HG02798 (cell line): ENCODE measurements around the gene ACTR3.
"Not testable (repeated sequence)": the region's sequence is repeated elsewhere in the genome, so short reads cannot be mapped to it uniquely, and the experiment has no call there.

ENCODE experiments used
- ATAC-seq: cut with Tn5 transposase; IDR thresholded peaks from one replicate; pipeline ENCODE4 v1.9.1; 2021; ENCODE audit warnings: mild to moderate bottlenecking; ENCODE audit not compliant: unreplicated experiment, poor library complexity

Gene ACTR3

DNA sequence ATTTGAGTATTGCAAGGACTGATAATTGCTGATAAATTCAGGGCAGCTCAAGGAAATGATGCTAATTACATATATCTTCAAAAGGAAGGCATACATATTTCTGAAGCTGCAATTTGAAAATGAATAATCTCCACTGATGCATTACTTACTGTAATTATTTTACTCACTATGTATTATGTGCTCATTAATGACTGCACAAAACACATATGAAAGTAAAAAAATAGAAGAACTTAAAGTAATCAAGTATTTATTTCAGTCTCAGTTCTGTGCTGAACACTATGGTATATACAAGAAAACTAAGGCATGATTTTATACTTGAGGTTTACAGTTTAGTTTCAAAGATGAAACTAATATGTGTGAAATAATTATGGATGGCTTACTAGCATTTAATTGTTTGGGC lies 9.3 kb downstream of the ACTR3 start:
- no peak for ATAC-seq

DNA sequence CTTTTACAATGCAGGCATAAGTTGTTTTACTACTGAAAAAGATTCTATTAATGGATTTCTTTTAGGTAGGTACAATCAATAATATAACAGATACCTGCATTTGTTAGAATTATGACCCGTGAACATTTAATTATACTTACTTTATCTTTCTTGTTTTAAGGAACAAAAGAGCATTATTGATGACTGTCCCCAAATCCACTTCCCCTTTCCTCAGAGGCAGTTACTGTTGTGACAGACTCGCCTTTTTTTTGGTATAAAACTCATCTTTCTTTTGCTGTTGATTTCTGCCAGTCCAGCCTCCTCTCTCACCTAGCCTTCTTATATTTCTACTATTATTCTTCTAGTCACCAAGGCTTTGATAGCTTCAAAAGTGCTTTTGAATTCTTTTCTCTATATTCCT lies 12.1 kb downstream of the ACTR3 start:
- ATAC-seq, result no peak

DNA sequence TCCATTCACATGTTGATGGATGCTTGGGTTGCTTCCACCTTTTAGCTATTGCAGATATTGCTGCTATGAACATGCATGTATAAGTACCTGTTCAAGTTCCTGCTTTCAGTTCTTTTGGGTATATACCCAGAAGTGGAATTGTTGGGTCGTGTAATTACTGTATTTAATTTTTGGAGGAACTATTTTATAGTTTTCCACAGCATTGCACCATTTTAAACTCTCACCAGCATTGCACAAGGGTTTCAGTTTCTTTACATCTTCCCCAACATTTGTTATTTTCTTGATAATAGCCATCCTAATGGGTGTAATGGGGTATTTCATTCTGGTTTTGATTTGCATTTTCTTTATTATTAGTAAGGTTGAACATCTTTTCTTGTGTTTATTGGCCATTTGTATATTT lies 16.0 kb downstream of the ACTR3 start:
- no peak for ATAC-seq

DNA sequence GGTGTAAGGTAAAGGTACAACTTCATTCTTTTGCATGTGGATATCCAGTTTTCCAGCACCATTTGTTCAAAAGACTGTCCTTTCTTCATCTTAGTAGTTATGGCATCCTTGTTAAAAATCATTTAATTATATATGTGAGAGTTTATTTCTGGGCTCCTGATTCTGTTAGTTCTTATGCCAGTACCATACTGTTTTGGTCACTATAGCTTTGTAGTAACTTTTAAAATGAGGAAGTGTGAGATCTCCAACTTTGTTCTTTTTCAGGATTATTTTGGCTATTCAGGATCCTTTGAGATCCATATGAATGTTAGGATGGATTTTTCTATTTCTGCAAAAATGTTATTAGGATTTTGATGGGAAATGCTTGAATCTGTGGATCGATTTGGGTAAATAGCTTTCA lies 16.8 kb downstream of the ACTR3 start:
- no peak for ATAC-seq

DNA sequence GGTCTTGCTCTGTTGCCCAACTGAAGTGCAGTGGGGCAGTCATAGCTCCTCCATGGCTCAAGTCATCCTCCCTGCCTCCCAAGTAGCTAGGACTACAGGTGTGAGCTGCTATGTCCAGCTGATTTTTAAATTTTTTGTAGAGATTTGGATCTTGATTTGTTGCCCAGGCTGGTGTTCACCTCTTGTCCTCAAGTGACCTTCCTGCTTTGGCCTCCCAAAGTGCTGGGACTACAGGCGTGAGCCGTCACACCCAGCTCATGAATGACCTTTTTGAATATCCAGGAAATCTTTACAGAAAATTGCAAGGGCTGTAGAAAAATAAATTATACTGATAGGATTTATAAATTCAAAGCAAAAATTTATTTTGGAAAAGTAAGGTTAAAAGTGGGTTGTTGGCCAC lies 17.4 kb downstream of the ACTR3 start:
- no peak for ATAC-seq

DNA sequence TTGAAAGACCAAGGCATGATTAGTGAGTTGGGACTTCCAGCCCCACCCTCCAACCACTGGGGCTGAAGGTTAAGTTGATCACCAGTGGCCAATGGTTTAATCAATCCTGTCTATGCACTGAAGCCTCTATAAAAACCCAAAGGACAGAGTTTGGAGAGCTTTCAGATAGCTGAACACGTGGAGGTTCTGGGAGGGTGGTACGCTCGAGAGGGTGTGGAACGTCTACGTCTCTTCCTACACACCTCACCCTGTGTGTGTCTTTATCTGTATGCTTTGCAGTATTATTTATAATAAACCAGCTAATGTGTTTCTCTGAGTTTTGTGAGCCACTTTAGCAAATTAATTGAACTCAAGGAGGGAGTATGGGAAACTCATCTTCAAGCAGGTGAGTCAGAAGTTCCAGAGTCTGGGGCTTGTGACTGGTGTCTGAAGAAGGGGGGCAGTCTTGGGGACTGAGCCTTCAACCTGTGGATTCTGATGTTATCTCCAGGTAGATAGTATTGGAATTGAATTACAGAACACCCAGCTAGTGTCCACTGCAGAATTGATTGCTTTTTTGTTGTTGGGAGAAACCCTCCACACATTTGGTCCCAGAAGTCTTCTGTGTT lies 20.3 kb downstream of the ACTR3 start:
- no peak for ATAC-seq

DNA sequence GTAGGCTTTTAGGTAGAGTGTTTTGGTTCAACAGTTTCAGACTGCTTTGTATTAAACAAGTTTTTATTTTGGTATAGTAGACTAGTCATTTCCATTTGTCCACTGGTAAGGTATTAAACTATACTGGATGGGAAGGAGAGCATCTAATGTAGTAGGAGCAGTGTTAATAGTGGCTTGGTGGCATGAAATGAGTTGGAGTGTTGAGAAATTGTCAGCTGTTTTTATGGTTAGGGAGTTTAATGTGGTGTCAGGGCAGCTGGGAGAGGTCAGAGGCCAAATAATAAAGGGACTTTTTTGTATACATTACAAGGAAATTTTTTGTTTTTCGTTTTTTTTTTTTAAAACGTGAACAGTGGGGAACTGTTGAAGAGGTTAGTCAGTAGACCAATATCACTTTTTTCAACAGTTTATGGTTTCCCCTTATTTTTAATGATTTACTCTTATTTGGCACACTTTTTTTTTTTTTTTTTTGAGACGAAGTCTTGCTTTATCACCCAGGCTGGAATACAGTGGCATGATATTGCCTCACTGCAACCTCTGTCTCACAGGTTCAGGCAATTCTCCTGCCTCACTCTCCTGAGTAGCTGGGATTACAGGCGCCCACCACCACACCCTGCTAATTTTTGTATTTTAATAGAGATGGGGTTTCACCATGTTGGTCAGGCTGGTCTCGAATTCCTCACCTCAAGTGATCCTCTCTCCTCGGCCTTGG lies 21.2 kb downstream of the ACTR3 start:
- no peak for ATAC-seq

DNA sequence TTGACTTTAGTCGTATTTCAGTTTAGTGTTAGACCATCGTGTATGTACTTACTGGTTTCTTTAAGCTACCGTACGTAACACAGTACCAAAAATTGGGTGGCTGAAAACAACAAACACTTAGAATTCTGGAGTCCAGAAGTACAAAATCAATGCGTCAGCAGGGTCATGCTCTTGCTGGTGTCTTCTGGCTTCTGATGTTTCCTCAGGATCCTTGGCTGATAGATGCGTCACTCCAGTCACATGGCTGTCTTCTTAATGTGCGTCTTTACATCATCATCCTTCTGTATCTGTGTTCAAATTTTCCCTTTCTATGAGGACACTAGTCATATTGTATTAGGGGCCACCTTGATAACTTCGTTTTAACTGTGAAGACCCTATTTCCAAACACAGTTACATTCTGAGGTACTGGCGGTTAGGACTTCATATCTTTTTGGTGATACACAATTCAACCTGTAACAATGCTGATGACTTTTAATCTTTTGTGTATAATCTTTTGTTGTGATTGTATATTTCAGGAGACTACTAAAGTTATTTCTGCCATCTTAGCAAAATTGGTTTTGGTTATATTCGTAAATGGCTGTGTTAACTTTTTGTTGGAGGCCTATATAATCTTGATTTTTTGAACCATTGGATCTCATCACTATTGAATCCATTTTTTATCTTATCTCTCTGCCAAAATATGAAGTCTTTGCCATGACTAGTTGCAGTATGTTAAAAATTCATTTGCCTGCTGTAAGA lies 25.4 kb downstream of the ACTR3 start:
- no peak for ATAC-seq

DNA sequence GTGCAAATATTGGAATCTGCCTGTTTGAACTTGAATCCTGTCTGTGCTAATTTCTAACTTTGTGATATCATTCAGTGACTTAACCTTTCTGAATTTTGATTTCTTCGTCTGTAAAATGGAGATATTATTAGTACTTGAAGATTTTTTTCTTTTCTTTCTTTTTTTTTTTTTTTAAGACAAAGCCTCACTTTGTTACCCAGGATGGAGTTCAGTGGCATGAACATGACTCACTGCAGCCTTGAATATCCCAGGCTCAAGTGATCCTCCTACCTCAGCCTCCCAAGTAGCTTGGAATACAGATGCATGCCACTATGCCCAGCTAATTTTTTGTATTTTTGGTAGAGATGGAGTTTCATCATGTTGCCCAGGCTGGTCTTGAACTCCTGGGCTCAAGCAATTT lies 28.3 kb downstream of the ACTR3 start:
- ATAC-seq, result no peak

DNA sequence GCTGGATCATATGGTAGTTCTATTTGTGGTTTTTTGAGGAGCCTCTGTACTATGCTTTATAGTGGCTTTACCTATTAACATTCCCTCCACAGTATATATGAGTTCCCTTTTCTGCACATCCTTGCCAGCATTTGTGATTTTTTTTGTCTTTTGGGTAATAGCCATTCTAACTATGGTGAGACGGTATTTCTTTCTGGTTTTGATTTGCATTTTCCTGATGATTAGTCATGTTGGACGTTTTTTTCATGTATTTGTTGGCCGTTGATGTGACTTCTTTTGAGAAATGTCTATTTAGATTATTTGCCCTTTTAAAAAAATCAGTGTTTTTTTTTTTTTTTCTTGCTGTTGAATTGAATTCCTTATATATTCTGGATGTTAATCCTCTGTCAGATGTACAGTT lies 31.1 kb downstream of the ACTR3 start:
- ATAC-seq, result no peak

DNA sequence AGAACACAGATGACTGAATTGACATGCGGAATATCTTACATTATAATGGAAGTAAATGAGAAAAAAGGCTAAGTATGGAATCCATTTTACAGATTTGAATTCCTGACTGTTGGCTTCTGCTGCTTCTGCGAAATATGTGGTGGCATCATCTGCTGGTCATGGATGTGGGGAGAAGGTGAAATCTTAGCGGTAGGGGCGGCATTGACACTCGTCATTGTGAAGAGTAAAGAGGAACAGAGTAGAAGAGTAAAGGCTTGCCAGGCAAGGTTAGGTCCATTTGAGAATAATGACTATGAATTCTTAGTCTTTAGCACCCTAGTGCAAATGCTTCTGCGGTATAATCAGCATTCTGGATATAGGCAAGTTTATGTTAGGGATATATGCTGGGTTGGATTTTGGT lies 32.4 kb downstream of the ACTR3 start:
- ATAC-seq, result no peak

DNA sequence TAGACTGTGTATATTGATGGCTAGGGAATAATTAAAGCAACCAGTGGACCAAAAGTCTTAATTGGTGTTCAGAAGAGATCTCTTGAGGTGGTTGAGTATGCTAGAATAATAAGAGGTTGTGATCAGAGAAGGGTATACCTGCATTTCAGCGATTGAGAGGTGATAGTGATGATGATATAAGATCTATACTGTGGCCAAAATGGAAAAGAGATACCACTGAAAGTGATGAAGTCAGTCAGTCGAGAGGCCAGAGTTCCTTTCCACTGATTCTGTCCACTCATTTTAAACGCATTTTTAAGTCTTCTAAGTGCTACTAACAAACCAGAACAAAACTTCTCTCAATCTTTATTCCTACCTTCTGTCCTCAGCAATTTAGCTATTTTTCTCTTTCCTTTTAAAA lies 32.9 kb downstream of the ACTR3 start:
- ATAC-seq, result peak; percentile 37

DNA sequence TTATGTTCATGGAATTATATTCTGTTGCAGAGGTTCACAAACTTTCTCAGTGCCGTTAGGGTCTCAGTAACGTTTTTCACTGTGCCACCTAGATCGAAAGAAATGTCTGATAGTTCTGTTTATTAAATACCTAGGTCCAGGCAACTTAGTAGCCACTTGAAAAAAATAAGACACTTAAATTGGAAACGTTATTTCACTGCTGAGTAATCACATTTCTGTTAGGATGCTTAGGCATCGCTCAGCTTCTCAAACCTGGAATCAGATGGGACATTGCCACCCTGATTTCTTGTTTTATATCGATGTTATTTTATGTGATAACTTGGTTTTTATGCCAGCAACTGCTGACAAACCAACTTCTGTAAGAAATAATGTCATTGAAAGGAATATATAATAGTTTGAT lies 36.0 kb downstream of the ACTR3 start:
- no peak for ATAC-seq

DNA sequence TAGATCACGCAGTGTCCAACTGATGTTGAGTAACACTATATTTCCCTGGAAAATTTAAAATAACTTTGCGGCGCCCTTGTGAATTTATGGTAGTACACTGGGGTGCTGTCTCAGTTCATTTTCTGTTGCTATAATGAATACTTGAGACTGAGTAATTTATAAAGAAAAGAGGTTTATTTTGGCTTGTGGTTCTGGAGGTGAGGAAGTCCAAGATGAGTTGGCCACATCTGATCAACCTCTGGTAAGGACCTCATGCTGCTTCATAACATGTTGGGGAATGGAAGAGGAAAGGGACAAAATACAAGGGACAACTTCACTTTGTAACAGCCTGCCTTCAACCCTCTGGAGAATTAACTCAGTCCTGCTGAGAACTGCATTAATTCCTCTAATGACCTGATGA lies 36.4 kb downstream of the ACTR3 start:
- ATAC-seq, result no peak

DNA sequence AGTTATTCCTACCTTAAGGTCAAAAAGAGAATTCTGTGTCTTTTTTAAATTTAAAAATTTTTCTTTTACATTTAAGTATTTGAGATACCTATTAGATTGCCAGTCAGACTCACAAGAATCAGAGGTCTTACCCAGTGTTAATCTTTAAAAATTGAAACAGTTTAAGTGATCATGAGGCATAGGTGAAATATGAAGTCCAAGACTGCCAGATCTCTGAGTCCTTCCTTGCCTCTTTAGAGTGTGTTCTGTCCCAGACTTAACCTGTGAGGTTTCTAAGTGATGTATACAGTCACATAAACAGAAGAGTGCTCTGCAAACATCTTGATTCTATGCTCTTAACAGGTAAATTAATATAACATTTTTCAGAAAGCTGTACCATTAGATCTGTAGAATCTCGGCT lies 40.6 kb downstream of the ACTR3 start:
- ATAC-seq, result no peak

DNA sequence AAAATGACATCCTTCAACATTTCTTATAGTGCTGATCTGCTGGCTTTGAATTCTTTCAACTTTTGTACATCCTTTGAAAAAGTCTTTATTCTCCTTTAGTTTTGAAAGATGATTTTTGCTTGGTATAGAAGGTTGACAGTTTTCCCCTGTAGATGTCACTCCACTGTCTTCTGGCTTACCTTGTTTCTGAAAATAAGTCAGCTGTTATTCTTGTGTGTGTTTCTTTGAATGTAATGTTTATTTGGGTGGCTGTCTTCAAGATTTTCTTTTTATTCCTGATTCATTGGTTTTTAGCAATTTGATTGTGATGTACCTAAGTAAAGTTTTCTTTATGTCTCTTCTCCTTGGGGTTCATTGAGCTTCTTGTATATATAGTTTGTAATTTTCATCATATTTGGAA lies 47.6 kb downstream of the ACTR3 start:
- no peak for ATAC-seq

DNA sequence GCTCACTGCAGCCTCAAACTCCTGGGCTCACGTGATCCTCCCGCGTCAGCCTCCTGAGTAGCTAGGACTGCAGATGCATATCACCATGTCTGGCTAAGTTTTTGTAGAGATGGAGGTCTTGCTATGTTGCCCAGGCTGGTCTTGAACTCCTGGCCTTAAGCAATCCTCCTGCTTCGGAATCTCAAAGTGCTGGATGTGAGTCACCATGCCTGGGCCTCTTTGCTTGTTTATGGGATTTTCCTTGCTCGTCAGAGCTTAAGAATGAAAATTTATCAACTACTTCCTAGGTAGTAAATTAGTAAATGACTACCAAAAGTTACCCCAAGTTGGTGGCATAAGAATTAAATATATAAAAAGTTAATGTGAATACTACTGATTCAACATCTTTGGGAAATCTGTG lies 51.0 kb downstream of the ACTR3 start:
- no peak for ATAC-seq

DNA sequence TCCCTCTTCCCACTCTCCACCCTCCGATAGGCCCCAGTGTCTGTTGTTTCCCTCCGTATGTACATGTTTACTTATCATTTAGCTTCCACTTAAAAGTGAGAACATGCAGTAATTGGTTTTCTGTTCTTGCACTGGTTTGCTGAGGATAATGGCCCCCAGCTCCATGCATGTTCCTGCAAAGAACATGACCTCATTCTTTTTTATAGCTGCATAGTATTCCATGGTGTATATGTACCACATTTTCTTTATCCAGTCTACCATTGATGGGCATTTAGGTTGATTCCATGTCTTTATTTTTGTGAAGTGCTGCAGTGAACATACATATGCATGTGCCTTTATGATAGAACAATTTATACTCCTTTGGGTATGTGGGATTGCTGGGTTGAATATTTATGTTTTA lies 55.9 kb downstream of the ACTR3 start:
- not testable (repeated sequence) for ATAC-seq

DNA sequence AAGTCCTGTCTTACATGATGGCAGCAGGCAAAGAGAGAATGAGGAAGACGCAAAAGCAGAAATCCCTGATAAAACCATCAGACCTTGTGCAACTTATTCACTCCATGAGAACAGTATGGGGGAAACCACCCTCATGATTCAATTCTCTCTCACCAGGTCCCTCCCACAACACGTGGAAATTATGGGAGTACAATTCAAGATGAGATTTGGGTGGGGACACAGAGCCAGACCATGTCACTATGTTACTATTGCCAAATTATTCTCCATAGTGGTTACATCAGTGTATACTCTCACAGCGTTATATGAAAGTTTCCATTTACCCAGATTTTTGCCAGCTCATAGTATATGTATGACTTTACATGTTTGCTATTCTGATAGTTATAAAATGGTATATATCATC lies 61.0 kb downstream of the ACTR3 start:
- not testable (repeated sequence) for ATAC-seq

DNA sequence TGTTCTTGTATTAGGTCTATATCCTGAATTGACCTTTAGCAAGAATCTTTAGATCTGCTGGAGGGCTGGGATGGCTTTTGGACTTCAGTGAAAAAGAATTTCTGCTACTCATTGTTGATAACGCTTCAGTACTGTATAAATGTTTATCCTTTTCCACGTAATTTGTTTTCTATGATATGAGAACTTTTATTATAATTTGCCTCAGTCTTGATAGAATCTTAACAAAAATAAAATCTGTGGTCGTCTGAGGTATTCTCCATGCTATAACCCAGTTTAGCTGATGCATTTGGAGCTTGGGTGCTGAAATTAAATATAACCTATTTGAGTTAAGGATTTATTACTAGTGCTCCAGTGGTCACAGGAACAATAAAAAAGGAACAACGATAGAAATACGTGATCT lies 71.1 kb downstream of the ACTR3 start:
- no peak for ATAC-seq

DNA sequence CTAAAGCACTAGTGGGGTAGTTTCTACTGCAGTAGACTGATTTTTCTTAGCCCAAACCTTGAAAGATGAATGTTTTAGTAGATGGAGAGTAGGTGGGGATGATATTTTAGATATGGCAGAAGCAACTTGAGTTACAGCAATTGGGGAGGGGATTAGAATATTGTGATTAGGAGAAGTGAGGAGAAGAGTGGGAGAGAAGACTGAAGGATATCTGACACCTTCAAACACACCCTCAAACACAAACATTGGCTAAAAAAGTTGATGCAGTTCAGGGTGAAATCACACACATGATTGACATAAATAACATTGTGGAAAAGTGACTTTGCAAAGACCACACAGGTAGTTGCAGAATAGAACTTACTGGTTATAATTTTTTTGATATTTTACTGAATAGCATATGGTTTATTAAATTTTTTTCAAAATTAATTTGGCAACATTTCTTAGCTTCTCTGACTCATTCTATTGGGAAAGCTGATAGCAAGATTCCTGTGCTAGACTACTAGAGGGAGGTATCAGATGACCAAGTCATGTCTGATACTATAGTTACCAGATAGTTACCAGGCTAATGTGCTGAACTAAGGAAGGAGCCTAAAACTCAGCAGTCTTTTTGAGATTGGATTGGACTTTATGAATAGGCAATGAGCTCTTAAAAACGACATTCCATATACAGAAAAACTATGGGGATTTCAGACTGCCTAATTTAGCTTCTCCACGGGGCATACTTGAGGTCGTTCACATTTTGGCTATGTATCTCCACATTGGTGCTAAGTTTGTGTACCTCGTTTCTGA lies 73.0 kb downstream of the ACTR3 start:
- ATAC-seq, result no peak
